ENCODE data around the gene PEA15. TPM values are rescaled to one million over a fixed set of nuclear protein-coding genes. Genes with fewer than 3 reads are reported as not detected.
A peak's percentile ranks its signal among the peaks of the same experiment; 100 is the strongest.

Gene PEA15
- total RNA-seq, 1 experiment from 2014 or later = 200 TPM

DNA sequence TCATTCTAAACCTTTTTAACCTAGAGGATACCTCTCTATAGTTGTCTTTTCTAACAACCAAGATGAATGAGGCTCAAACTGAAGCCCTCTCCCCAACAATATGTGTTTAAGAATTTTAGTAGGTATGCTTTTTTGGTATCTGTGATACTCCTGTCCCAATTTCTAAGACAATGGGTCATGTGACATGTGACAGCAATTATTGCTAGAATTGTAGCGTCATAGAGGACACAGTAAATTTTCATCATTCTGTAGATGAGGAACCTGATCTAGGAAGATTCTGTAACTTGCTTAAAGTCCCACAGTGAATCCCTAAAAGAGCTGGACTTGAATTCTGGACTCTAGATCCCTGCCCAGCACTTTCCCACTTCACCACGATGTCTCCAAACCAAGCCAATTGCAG is 26.5 kb upstream of the PEA15 start:
- DNase-seq (ENCODE audit: low read depth) = no peak

DNA sequence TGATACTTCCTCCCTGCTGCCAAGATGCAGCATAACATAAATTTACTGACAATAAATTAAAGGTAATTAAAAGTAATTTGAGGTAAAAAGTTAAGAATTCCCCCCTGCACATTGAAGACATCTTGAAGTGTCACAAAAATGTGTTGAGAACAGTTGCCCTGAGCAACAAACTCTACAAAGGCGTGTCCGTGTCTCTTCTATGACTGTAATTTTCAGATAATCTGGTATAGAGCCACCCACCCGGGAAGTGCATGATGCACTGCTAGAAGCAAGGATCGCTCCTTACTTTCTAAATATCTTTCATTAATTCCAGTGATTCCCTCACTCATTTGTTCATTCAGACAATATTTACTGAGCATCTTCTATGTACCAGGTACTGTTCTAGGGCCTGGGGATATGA is 25.8 kb upstream of the PEA15 start:
- DNase-seq (ENCODE audit: low read depth) = no peak

GRCh38 chr1:160186246-160186645 is 18.9 kb upstream of the PEA15 start:
- no peak for DNase-seq (ENCODE audit: low read depth)

- DNase-seq (ENCODE audit: low read depth) = no peak
Measured at GRCh38 chr1:160186729-160187128, 18.5 kb upstream of the PEA15 start.

DNA sequence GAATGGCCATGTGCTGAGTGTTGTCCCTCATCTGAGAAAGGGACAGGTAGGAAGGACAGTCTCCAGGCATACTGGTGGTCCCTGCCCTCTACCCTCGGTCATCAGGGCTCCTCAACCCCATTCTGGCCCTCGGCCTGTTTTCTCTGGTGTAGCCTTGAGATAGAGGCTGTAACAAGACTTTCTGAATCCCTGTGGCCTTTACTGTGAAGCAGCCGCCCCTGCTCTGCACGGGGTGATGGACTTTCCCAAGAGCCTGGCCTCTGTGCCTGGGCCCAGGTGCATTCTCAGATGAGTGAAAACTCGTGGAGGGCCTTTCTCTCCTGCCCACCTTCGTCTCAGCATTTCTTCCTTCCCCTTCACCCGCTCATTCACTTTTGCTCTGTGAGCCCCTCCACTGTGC is 17.8 kb upstream of the PEA15 start:
- no peak for DNase-seq (ENCODE audit: low read depth)

GRCh38 chr1:160188341-160188740 is 16.8 kb upstream of the PEA15 start:
- no peak for DNase-seq (ENCODE audit: low read depth)

DNA sequence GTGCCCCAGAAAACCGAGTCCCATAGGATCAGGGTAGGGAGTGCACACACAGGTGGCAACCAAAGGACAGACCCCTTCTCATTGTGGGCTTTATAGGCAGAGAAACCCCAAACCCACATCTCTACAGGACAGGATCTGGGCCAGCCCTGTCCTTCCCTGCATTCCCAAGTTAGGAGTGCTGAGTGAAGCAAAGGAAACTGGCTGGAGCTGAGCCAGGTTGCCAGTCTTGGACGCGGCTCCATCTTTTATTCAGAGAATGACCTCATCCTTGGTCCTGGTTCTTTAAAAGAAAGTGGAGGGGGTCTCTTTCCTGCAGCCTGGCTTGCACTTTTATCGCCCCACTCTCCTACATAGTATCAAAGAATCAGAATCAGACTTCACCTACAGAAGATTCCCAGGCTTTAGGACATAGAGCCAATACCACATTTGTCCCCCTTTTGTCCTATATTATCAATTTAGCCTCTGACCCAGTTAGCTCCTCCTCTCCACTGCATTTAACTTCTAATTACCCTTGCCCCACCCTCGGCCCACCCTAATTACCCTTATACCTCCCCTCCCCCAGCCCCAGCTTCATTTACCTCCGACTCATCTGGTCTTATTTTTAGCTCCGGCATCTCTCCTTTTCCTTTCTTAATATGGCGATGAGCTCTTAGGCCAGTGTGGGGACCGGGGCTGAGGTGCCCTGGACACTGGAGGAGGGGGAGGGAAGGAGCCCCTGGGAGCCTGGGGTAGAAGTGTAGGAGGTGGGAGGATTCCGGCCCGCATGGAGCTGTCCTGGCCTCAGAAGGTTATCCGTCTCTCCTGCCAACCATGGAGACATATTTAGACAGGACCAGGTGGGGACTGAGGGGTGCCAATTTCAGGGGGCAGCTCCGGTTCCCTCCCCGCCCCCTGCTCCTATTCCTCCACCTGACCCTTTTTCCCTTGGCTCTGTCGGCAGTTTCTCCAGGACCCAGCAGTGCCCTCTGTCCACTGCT is 15.2 kb upstream of the PEA15 start, which contains the start of gene CASQ1:
Gene CASQ1 (plus strand): TSS at position 927 of the 977 bp plus-strand sequence. CDS start 177 bp downstream, outside the sequence.
- DNase-seq (ENCODE audit: low read depth) = no peak

- no peak for DNase-seq (ENCODE audit: low read depth)
Measured at GRCh38 chr1:160191756-160192155, 13.4 kb upstream of the PEA15 start.

- DNase-seq (ENCODE audit: low read depth) = no peak
Measured at GRCh38 chr1:160192234-160192633, 12.9 kb upstream of the PEA15 start.

DNA sequence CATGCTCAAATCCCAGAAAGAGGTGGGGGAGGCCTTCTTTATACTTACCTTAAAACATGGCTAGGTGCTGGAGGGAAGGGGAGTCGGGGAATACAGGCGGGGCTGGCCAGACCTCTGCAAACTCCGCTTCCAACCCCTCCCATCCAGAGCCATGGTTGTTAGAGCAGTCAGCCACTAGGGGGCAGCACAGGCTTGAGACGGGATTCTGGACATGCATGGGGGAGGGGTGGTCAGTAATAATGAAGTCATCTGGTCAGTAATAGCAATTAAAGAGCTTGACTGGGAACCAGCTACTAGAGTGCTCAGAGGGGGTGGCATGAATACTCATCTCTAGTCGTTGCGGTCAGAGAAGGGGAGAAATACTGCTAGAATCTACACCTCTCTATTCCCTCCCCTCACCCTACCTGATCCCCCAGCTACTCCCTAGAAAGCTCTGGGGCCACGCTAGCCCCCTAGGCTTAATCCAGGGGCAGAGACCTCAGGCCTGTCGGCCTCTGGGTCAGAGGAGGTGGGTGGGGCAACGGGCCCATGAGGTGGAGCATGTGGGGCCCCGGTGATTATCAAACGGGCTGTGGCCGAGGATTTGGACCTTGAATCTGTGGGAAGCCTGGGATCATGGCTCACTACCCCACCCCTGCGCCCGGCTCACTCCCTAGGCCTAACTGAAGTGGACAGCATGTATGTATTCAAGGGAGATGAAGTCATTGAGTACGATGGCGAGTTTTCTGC is 11.9 kb upstream of the PEA15 start:
- peak; percentile 81 for DNase-seq (ENCODE audit: low read depth)

DNA sequence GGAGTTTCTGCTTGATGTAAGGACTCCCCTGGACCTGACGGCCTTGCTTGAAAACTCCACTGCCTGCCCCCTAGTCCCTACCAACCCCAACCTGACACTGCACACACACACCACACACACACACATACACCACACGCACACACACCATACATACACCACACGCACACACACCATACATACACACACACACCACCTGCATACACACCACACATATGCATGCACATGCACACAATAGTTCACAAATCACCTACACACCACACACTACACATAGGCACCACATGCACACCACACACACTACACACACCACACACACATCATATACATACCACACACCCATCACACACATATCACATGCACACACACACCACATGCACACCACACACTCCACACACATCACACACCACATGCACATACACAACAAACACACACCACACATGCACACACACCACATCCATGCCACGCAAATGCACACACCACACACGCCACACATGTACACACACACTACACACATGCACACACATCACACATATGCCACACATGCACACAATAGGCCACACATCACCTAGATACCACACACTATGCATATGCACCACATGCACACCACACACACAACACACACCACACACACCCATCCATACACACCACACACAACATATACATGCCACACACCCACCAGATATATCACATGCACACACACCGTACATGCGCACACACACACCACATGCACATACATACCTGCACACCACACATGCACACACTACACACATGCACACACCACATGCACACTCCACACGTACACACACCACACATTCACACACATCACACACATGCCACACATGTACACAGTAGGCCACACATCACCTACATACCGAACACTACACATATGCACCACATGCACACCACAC is 11.1 kb upstream of the PEA15 start:
- DNase-seq (ENCODE audit: low read depth) = no peak

DNA sequence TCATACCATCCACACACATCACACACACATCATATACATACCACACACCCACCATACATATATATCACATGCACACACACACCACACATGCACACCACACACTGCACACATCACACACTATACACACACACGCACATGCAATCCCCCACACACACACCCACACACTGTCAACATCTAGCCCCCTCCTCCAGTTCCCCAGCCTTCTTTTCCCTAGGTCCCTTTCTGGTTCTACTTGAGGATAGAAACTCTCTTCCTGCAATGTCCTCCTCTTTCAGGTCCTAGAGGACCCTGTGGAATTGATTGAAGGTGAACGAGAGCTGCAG is 10.5 kb upstream of the PEA15 start:
- no peak for DNase-seq (ENCODE audit: low read depth)

GRCh38 chr1:160196143-160196542 is 9.0 kb upstream of the PEA15 start:
- DNase-seq (ENCODE audit: low read depth) = no peak

DNA sequence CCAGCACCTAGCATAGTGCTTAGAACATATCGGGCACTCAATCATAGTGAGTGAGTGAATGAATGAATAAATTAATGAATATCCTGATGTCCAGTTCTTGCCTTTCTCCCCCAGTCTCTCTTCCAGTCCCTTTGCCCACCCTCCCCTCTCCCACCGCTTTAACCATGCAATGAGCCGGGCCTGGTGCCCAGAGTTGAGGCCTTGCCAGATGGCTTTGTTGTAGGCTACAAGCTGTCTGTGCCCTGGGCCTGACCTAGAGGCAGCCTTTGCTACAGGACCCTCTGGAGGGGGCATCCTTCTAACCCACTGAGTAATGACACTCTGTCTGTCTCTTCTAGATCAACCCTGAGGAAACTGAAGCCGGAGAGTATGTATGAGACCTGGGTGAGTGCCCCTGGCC is 8.0 kb upstream of the PEA15 start:
- DNase-seq (ENCODE audit: low read depth) = no peak

GRCh38 chr1:160200786-160201185 is 4.4 kb upstream of the PEA15 start:
- no peak for DNase-seq (ENCODE audit: low read depth)

DNA sequence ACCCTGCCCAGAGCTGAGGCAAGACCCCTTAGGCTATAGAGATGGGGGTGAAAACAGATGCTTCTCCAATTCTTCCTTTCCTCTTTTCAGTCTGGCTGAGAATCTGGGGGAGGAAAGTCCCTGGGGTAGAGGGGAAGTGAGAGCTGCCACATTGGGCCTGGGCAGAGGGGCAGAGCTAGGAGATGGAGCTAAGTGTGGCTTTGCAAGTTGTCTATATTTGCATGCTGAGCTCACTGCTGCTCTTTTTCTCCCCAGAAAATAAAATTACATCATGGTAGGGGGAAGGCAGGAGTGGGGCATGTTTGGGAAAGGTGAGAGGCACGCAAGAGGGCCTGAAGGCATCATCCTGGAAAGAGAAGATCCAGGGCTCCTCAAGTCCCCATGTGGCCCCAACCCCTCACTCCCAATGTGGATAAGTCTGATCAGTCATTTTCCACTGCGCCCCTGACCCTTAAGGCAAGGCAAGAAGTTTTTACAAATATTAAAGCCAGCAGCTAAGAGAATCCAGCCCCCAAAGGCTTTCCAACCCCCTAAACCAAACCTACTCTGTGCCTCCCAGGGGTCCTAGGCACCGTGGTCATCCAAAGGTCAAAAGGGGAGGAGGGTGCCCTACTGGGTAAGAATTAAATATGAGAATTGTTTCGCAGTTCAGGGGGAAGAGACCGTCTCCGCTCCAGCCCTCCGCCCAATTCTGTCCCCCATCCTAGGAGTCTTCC is 500 bp upstream of the PEA15 start:
- DNase-seq (ENCODE audit: low read depth) = no peak

GRCh38 chr1:160206036-160206389 is 829 bp downstream of the PEA15 start:
- peak; percentile 66 for DNase-seq (ENCODE audit: low read depth)

DNA sequence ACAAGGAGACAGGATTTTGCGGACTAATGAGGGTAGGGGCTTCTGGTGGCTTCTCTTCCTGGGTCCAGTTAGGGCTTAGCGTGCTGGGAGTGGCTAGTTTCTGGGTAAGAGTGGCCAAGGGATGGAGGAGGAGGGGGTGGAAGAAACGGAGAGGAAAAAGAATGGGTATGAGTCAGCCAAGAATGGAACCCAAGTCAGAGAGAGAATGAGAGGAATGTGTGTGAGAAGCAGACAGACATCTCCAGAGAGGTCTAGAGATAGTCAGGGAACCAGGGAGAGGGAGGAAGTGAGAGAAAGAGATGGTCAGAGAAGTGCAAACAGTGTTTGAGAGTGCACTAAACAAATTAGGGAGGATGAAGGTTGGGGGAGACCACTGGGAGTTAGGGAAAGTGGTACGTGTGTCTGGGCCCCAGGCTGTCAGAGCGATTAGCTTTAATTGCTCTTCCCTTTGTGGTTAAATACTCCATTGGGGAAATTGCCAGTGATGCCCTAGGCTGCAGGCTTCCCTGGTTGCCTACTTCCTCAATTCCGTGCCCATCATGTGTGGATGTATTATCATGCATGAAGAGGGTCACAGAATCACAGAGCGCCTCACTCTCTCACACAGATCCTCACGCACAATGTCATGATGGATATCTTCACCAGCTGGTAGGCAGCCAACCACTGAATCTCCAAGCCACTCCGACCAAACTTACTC is 1.4 kb downstream of the PEA15 start:
- peak; percentile 82 for DNase-seq (ENCODE audit: low read depth)

DNA sequence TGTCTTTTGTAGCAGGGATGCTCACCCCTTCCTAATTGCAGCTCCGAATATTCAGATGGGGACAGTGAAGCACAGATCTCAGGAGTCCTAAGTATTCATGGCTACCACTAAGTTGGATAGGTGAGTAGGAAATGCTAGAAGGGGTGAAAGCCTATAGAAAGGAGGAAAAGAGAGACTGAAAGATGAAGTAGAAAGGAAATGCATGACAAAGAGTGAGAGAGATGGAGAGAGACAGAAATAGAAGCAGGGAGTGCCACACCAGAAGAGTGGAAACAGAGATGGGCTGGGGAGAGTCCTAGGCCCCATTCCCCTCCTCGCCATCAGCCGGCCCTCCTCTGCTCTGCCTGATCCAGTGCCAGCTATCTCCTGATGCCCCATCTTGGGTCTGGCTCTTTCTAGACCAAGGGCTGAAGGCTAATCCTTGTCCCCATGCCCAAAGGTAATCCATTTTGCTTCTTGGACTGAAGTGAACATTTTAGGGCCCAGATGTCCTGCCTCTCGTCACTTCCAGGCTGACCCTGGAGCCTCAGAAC is 2.0 kb downstream of the PEA15 start:
- no peak for DNase-seq (ENCODE audit: low read depth)
